ACC112 (cell line): ENCODE results near the gene LAYN.

Experiments
- H2AFZ ChIP-seq: fragments of 200-600 bp; sonication (generic); one replicate; pipeline ENCODE4 v1.6.0; 2017; ENCODE audit warnings: antibody characterized with exemption, low read length; ENCODE audit not compliant: unreplicated experiment
- H3K27ac ChIP-seq: fragments of 200-600 bp; sonication (generic); 2 replicates; pipeline ENCODE4 v1.5.1; 2014; ENCODE audit warnings: low read depth, mild to moderate bottlenecking, antibody characterized with exemption, low read length, moderate library complexity
- H3K27me3 ChIP-seq: fragments of 200-600 bp; sonication (generic); 2 replicates; pipeline ENCODE4 v1.6.1; 2014; ENCODE audit warnings: mild to moderate bottlenecking, antibody characterized with exemption, low read length, moderate library complexity, mixed read lengths; ENCODE audit not compliant: insufficient read depth
- H3K36me3 ChIP-seq: fragments of 200-600 bp; sonication (generic); 2 replicates; pipeline ENCODE4 v1.6.1; 2016; ENCODE audit warnings: mild to moderate bottlenecking, antibody characterized with exemption, low read length, moderate library complexity, mixed read lengths; ENCODE audit not compliant: insufficient read depth
- H3K4me1 ChIP-seq: fragments of 200-600 bp; sonication (generic); one replicate; pipeline ENCODE4 v1.6.1; 2016; ENCODE audit warnings: low read length, mixed read lengths; ENCODE audit not compliant: insufficient read depth, unreplicated experiment, control insufficient read depth
- H3K4me3 ChIP-seq: fragments of 200-600 bp; sonication (generic); 2 replicates; pipeline ENCODE4 v1.5.1; 2014; ENCODE audit warnings: mild to moderate bottlenecking, low read depth, low read length
- H3K79me2 ChIP-seq: fragments of 200-600 bp; sonication (generic); one replicate; pipeline ENCODE4 v1.6.0; 2016; ENCODE audit warnings: low read length; ENCODE audit not compliant: control insufficient read depth, unreplicated experiment, insufficient read depth

The LAYN gene

GRCh38 chr11:111540114-111540936 is at the start of gene LAYN:
Gene LAYN, plus strand, starts transcription at chr11:111540720. Its CDS starts 124 bp downstream, at chr11:111540844.
- Histone ChIP-seq H3K79me2 (peaks cover 21% of the 10 kb centered on the region), H3K4me1 (peaks cover 32% of the 10 kb centered on the region), H3K27ac (peak within 1 kb of the TSS; percentile 54), H3K4me3 (peak within 1 kb of the TSS; percentile 94), H3K27me3 (no peaks in the 10 kb centered on the region), H3K36me3 (peaks cover 13% of the 10 kb centered on the region; the same call in 1 of the 2 replicates), H2AFZ (peak within 1 kb of the TSS; percentile 65)

DNA sequence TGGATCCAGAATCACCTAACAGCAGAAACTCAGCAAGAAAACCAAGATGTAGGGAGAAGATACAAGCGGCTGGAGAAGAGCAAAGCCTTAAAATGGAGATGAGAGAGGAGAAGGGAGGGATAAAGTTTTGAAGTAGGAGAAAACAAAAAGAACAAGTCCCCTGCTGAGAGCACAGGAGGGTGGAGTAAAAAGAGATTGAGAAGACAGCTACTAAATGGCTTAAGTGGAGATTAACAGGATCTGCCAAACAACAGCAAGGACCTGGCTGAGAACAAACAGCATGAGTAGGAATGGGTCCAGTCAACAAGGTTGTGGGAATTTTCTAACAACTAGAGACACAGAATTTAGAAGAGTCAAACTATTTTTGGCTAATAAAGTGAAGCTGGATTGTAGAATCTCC is 46.5 kb upstream of the LAYN start:
- H3K79me2 ChIP-seq: no peaks in the 10 kb centered on the region

GRCh38 chr11:111499483-111499882 is 41.0 kb upstream of the LAYN start:
- H3K4me1 ChIP-seq: no peaks in the 10 kb centered on the region
- H3K79me2 ChIP-seq: no peaks in the 10 kb centered on the region
- no peak overlapping the region for H2AFZ ChIP-seq
- no peaks in the 10 kb centered on the region for H3K36me3 ChIP-seq
- H3K27ac ChIP-seq: no peak overlapping the region
- H3K27me3 ChIP-seq: no peaks in the 10 kb centered on the region
- H3K4me3 ChIP-seq: no peak overlapping the region

More for the DNA sequence above, 46.5 kb upstream of the LAYN start:
- Histone ChIP-seq H3K27me3 (no peaks in the 10 kb centered on the region), H3K4me3 (no peak overlapping the region), H3K27ac (no peak overlapping the region), H2AFZ (no peak overlapping the region), H3K4me1 (no peaks in the 10 kb centered on the region), H3K36me3 (no peaks in the 10 kb centered on the region)

DNA sequence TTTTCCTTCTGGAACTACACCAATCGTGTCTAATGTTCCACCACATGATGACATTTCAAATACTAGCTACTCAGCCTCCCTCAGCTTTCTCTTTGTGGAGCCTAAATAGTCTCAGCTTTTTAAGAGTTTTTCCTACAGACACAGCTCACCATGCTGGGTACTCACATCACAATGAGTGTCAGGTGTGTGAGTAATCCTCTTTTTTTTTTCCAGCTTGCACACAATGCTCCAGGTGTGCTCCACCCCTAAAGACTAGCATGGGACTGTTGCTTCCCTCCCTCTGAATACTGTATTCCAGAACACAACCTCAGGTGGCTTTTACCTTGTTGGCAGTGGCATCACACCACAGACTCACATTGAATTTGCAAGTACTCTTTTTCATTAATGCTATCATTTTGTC is 40.0 kb upstream of the LAYN start:
- Histone ChIP-seq H2AFZ (no peak overlapping the region), H3K36me3 (no peaks in the 10 kb centered on the region), H3K4me3 (no peak overlapping the region), H3K27ac (no peak overlapping the region), H3K4me1 (no peaks in the 10 kb centered on the region), H3K79me2 (no peaks in the 10 kb centered on the region), H3K27me3 (no peaks in the 10 kb centered on the region)

- Histone ChIP-seq H3K27ac (no peak overlapping the region), H2AFZ (no peak overlapping the region), H3K4me1 (no peaks in the 10 kb centered on the region), H3K4me3 (no peak overlapping the region), H3K79me2 (no peaks in the 10 kb centered on the region), H3K27me3 (no peaks in the 10 kb centered on the region), H3K36me3 (no peaks in the 10 kb centered on the region)
Observed at GRCh38 chr11:111502611-111503010, 37.9 kb upstream of the LAYN start.

DNA sequence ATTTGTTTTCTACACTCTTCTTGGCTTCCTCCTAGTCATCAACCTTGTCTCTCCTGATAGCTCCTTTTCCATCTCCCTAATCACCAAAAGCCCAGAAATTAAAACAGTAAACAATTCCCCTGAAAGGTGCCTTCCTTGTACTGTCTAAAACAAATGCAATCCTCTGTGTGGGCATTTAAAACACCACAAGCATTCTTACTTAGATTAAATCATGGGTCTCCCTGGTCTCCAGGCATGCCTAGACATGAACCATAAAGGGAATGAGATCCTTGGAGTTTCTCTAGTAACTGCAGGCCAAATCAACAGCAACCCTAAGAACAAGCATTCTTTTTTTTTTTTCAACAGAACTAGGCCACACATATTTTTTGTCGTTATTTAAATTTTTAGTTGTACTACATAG is 30.2 kb upstream of the LAYN start:
- no peak overlapping the region for H3K4me3 ChIP-seq
- no peaks in the 10 kb centered on the region for H3K79me2 ChIP-seq
- no peak overlapping the region for H3K27ac ChIP-seq
- no peak overlapping the region for H2AFZ ChIP-seq
- H3K27me3 ChIP-seq: no peaks in the 10 kb centered on the region
- no peaks in the 10 kb centered on the region for H3K36me3 ChIP-seq
- peaks cover 5% of the 10 kb centered on the region for H3K4me1 ChIP-seq

DNA sequence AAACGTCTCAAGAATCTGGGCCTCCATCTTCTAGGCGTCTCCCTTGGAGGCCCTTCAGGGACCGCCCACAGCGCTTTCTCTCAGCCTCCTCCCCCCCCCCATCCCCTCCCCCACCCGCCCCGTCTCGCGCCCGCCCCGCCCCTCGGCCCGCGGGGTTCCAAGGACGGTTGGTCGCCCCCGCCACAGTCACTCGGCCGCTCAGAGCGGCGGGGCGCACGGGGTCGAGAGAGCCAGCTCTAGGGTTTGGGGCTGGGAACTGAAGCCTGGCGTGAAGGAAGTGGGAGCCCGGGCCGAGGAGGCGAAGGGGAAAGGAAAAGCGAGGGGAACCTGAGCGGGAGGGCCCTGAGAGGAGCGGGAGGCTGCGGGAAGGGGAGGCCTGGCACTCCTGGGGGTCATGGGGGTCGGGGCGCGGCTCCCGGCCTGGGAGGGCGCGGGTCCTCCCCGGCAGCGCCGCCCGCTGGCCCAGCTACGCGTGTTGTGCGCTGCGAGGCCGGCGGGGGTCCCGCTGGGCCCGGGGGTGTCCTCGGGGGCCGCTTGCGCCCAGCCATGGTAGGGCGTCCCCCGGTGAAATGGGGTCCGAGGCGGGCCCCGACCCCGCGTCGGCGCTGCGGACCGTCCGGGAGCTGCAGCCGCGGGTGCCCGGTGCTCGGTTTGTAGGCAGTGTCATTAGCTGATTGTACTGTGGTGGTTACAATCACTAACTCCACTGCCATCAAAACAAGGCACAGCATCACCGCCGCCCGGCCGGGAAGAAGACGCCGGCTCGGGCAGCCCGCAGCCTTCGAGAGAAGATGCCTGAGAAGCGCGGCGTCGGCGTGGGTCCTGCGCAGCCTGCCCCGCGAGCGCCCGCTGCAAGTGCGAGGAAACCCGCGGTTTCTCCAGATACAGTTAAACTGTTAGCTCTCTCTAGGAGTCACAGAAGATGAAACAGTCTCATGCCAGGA is 28.0 kb upstream of the LAYN start, which contains the start of gene BTG4:
TSS of gene BTG4 (minus strand) at position 91 of the 944 bp plus-strand sequence. CDS start 13,610 bp downstream, outside the sequence.
- no peaks in the 10 kb centered on the region for H3K27me3 ChIP-seq
- no peaks in the 10 kb centered on the region for H3K36me3 ChIP-seq
- peak within 1 kb of the TSS; percentile 86 for H3K4me3 ChIP-seq
- peak within 1 kb of the TSS; percentile 64 for H2AFZ ChIP-seq
- H3K79me2 ChIP-seq: no peaks in the 10 kb centered on the region
- H3K27ac ChIP-seq: peak within 1 kb of the TSS; percentile 19; the same call in 1 of the 2 replicates
- H3K4me1 ChIP-seq: peaks cover 5% of the 10 kb centered on the region

DNA sequence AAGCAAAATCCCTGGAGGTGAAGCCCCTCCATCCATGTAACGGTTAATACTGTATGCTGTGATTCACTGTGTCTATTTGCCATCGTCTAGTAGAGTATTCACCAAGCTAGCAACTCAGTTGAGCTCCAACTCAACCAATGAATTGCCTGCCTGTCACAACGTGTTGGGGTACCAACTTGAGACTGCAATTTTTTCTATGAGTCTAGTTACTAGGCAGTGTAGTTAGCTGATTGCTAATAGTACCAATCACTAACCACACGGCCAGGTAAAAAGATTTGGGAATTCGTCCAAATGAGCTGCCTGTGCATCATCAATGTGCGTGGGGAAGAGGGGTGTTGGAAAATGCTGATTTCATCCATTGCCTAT is 27.3 kb upstream of the LAYN start:
- Histone ChIP-seq H2AFZ (peak overlapping the region; percentile 64), H3K36me3 (no peaks in the 10 kb centered on the region), H3K4me3 (peak overlapping the region; percentile 86), H3K4me1 (peaks cover 5% of the 10 kb centered on the region), H3K27ac (no peak overlapping the region), H3K79me2 (no peaks in the 10 kb centered on the region), H3K27me3 (no peaks in the 10 kb centered on the region)

DNA sequence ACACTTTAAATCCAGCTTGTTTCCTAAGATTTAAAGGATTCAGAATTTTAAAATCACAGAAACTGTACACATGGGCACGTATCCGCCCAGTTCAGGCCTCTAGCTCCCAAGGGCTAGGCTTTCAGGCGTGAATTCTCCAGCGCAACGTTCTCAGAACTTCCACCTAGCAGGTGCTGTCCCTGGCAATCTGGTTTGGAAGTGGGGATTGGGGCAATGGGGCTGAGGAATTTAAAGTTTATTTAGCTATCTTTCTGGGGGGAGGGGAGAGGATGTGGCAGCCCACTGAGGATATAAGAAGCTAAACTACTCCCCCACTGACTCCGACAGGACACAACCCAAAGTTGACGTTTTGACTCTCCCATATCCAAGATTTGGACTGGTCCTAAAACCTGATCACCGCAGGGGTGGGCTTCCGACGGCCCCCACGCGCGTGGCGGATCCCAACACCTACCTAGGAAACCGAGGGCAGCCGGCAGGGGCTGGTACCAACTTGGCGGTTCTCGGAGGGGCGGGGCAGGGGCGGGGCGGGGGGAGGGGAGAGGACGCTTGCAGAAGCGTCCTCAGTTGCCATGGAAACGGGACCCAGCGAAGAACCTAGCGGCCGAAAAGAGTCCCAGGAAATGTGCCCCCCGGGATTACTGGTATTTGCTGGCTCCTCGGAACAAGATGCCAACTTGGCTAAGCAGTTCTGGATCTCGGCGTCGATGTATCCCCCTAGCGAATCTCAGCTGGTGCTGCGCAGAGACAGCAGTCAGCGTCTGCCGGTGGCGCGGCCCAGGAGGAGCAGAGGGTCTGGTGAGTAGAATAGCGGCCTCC is 26.1 kb upstream of the LAYN start, which contains the start of gene HOATZ:
TSS of gene HOATZ (plus strand) at position 563 of the 816 bp plus-strand sequence. CDS start at position 570, 7 bp downstream.
- no peak within 1 kb of the TSS for H3K27ac ChIP-seq
- H3K4me1 ChIP-seq: peaks cover 5% of the 10 kb centered on the region
- H3K4me3 ChIP-seq: no peak within 1 kb of the TSS
- no peaks in the 10 kb centered on the region for H3K79me2 ChIP-seq
- H2AFZ ChIP-seq: peak within 1 kb of the TSS; percentile 68
- H3K27me3 ChIP-seq: no peaks in the 10 kb centered on the region
- H3K36me3 ChIP-seq: no peaks in the 10 kb centered on the region

DNA sequence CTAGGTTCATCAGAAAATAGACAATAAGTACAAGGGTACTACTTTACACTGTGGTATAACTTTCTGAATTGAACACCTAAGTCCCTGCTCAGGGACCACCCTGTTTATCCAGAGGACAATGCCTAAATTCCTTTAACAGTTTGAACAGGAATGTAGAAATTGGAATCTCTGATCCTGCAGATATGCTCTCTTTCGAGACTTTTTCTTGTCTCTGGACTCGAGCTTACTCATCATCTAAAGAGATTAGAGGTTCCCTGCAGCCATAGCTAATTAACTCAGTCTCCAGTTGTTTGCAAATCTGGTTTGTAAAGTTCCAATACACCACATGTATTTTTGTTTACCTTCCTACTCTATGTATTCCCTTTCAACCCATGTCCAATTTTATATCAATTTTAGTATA is 24.9 kb upstream of the LAYN start:
- Histone ChIP-seq H2AFZ (peak overlapping the region; percentile 68), H3K36me3 (no peaks in the 10 kb centered on the region), H3K27me3 (no peaks in the 10 kb centered on the region), H3K4me3 (no peak overlapping the region), H3K27ac (no peak overlapping the region), H3K4me1 (peaks cover 10% of the 10 kb centered on the region), H3K79me2 (no peaks in the 10 kb centered on the region)
